CD14-positive monocyte (primary cell): ENCODE data around the gene IL7R. TPM values are rescaled to one million over a fixed set of nuclear protein-coding genes. Genes with fewer than 3 reads are reported as not detected.

Experiments
- DNase-seq, 3 donors: peaks; one replicate each; pipeline ENCODE4 v3.0.0-alpha.2; 2011 to 2022
- H2AFZ ChIP-seq: 2 replicates; pipeline ENCODE4 v1.6.0; 2012; ENCODE audit warnings: mild to moderate bottlenecking, low read depth, low read length, inconsistent platforms; ENCODE audit not compliant: insufficient read depth, poor library complexity, severe bottlenecking
- H3K27ac ChIP-seq, 2 donors: 1 replicate in 1 of 2; 2 replicates in 1 of 2; pipeline ENCODE4 v1.5.1; 2012 to 2013; ENCODE audit warnings: low read length in 2 of 2, control low read depth in 1 of 2, inconsistent platforms in 1 of 2, low read depth in 1 of 2, mild to moderate bottlenecking in 1 of 2
- H3K27me3 ChIP-seq, 2 donors: one replicate each; pipeline versions ENCODE4 v1.6.0 to v1.6.1; 2011 to 2013; ENCODE audit warnings: low read length in 2 of 2; ENCODE audit not compliant: control insufficient read depth in 2 of 2, insufficient read depth in 2 of 2
- H3K36me3 ChIP-seq, 2 donors: replicated peaks in 1 of 2; 1 replicate in 1 of 2; 2 replicates in 1 of 2; pipeline versions ENCODE4 v1.5.1 to v1.6.1; 2012 to 2013; ENCODE audit warnings: low read length in 2 of 2, control low read depth in 1 of 2, inconsistent platforms in 1 of 2, mild to moderate bottlenecking in 1 of 2; ENCODE audit not compliant: insufficient read depth in 2 of 2, control insufficient read depth in 1 of 2
- H3K4me1 ChIP-seq, 2 donors: 1 replicate in 1 of 2; 2 replicates in 1 of 2; pipeline versions ENCODE4 v1.5.1 to v1.6.1; 2012 to 2013; ENCODE audit warnings: low read length in 2 of 2, control low read depth in 1 of 2, inconsistent platforms in 1 of 2, mild to moderate bottlenecking in 1 of 2, moderate library complexity in 1 of 2; ENCODE audit not compliant: insufficient read depth in 2 of 2, control insufficient read depth in 1 of 2
- H3K4me2 ChIP-seq: replicated peaks from 2 replicates; pipeline ENCODE3; 2012; ENCODE audit warnings: low read length, moderate library complexity, mild to moderate bottlenecking; ENCODE audit not compliant: poor library complexity, severe bottlenecking; ENCODE audit errors: extremely low read depth
- H3K4me3 ChIP-seq, 3 experiments: fragments of 200-600 bp in 1 of 3; sonication (generic) in 1 of 3; replicated peaks in 1 of 3; 1 replicate in 2 of 3; 2 replicates in 1 of 3; pipeline ENCODE4 v1.5.1; 2011 to 2013; ENCODE audit warnings: low read length in 3 of 3, mild to moderate bottlenecking in 3 of 3, control low read depth in 2 of 3, low read depth in 2 of 3, inconsistent platforms in 1 of 3, moderate library complexity in 1 of 3
- H3K79me2 ChIP-seq: 2 replicates; pipeline ENCODE4 v1.6.0; 2012; ENCODE audit warnings: mild to moderate bottlenecking, control low read depth, inconsistent platforms, low read length, moderate library complexity; ENCODE audit not compliant: insufficient read depth
- H3K9ac ChIP-seq: 2 replicates; pipeline ENCODE4 v1.6.0; 2017; ENCODE audit warnings: low read length, mild to moderate bottlenecking; ENCODE audit not compliant: insufficient read depth, poor library complexity, severe bottlenecking
- H3K9me3 ChIP-seq, 2 donors: replicated peaks in 1 of 2; 1 replicate in 1 of 2; 2 replicates in 1 of 2; pipeline versions ENCODE4 v1.5.1 to v1.6.1; 2012 to 2013; ENCODE audit warnings: low read length in 2 of 2, control low read depth in 1 of 2; ENCODE audit not compliant: control insufficient read depth in 1 of 2, insufficient read depth in 1 of 2
- H4K20me1 ChIP-seq: 2 replicates; pipeline ENCODE4 v1.6.0; 2012; ENCODE audit warnings: mild to moderate bottlenecking, low read length, control low read depth, moderate library complexity; ENCODE audit not compliant: insufficient read depth
- H3K27ac Mint-ChIP-seq, 7 donors: one replicate each; pipeline ENCODE4 v1.8.0; 2020; ENCODE audit warnings: mild to moderate bottlenecking in 7 of 7, mixed read lengths in 7 of 7, moderate library complexity in 6 of 7, inconsistent platforms in 2 of 7
- H3K27me3 Mint-ChIP-seq, 3 donors: one replicate each; pipeline ENCODE4 v1.8.0; 2021 to 2022; ENCODE audit warnings: low read depth in 3 of 3, mild to moderate bottlenecking in 3 of 3, mixed read lengths in 3 of 3, moderate library complexity in 3 of 3, inconsistent platforms in 1 of 3
- H3K36me3 Mint-ChIP-seq, 2 donors: one replicate each; pipeline ENCODE4 v1.8.0; 2020; ENCODE audit warnings: mixed read lengths in 2 of 2, inconsistent platforms in 1 of 2, mild to moderate bottlenecking in 1 of 2
- H3K4me1 Mint-ChIP-seq: one replicate; pipeline ENCODE4 v1.8.0; 2020; ENCODE audit warnings: mild to moderate bottlenecking, mixed read lengths
- H3K4me3 Mint-ChIP-seq, 2 donors: one replicate each; pipeline ENCODE4 v1.8.0; 2020; ENCODE audit warnings: mild to moderate bottlenecking in 2 of 2, mixed read lengths in 2 of 2, moderate library complexity in 1 of 2
- H3K9me3 Mint-ChIP-seq, 7 donors: one replicate each; pipeline ENCODE4 v1.8.0; 2020 to 2022; ENCODE audit warnings: mixed read lengths in 7 of 7, mild to moderate bottlenecking in 6 of 7, moderate library complexity in 6 of 7, inconsistent platforms in 2 of 7
- WGBS: methylation state at CpG from one replicate; pipeline ENCODE4 v1.1.5; 2013; ENCODE audit warnings: missing lambda C conversion rate; ENCODE audit not compliant: insufficient coverage; 5-methylcytosine and 5-hydroxymethylcytosine counted together
- intact Hi-C, 2 donors: fragments of 100-400 bp; cut with micrococcal nuclease; formaldehyde crosslinking; loops; one replicate each; pipeline versions ENCODE4 v1.15.0 to v1.15.1; 2023
- polyA plus RNA-seq, 3 donors: library from polyadenylated mRNA; depleted of rRNA in 1 of 3; unstranded in 2 of 3; stranded (reverse) in 1 of 3; fragments of 300-500 nt in 2 of 3; fragments of >200 nt in 1 of 3; fragmentation: Illumina TruSeq in 2 of 3; gene quantifications; 1 replicate in 2 of 3; 2 replicates in 1 of 3; pipeline ENCODE4 v1.2.3, GENCODE V29; 2012 to 2021
- TF ChIP-seq, protein P1 (sequence below): fragments of 200-600 bp; IDR thresholded peaks from one replicate; pipeline ENCODE4 v1.8.0; 2022; ENCODE audit warnings: antibody characterized with exemption, mild to moderate bottlenecking

Gene IL7R
- polyA plus RNA-seq, 3 donors: 0.12 to 1.9 (median 1.1) TPM

DNA sequence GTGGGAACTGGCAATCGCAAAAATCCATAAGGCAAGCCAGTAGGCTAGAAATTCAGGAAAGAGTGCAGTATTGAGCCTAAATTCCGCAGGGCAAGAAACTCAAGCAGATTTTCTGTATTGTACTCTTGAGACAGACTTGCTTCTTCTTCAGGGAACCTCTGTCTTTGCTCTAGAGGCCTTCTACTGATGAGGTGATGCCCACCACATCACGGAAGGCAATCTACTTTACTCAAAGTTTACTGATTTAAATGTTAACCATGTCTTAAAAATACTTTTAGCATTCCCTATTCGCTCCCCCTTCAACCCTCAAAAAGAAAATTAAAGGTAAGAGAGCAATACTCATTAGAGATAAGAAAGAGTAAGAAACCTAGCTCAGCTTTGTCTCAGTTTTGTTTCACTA lies 11.3 kb downstream of the IL7R start:
- peaks cover 2 to 7% (median 3%) of the 10 kb centered on the region in 7 donors for H3K9me3 Mint-ChIP-seq
- no peak for DNase-seq
- H3K36me3 Mint-ChIP-seq: no peaks in the 10 kb centered on the region
- Histone ChIP-seq H3K9me3 (no peaks in the 10 kb centered on the region), H3K4me2 (no peak overlapping the region), H2AFZ (no peak overlapping the region), H3K4me1 (no peaks in the 10 kb centered on the region), H3K4me3 (no peak overlapping the region), H4K20me1 (no peaks in the 10 kb centered on the region), H3K27me3 (no peaks in the 10 kb centered on the region), H3K27ac (no peak overlapping the region), H3K36me3 (no peaks in the 10 kb centered on the region), H3K9ac (no peak overlapping the region), H3K79me2 (no peaks in the 10 kb centered on the region)
- no peak overlapping the region for H3K27ac Mint-ChIP-seq
- WGBS: 96% methylated on average over 2 of the region's 4 CpGs
- peaks cover 7% of the 10 kb centered on the region for H3K4me1 Mint-ChIP-seq
- no peaks in the 10 kb centered on the region for H3K27me3 Mint-ChIP-seq
- H3K4me3 Mint-ChIP-seq: no peak overlapping the region
- TF ChIP-seq, protein P1, sequence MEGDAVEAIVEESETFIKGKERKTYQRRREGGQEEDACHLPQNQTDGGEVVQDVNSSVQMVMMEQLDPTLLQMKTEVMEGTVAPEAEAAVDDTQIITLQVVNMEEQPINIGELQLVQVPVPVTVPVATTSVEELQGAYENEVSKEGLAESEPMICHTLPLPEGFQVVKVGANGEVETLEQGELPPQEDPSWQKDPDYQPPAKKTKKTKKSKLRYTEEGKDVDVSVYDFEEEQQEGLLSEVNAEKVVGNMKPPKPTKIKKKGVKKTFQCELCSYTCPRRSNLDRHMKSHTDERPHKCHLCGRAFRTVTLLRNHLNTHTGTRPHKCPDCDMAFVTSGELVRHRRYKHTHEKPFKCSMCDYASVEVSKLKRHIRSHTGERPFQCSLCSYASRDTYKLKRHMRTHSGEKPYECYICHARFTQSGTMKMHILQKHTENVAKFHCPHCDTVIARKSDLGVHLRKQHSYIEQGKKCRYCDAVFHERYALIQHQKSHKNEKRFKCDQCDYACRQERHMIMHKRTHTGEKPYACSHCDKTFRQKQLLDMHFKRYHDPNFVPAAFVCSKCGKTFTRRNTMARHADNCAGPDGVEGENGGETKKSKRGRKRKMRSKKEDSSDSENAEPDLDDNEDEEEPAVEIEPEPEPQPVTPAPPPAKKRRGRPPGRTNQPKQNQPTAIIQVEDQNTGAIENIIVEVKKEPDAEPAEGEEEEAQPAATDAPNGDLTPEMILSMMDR: no peak
- intact Hi-C loops: no loop called here

DNA sequence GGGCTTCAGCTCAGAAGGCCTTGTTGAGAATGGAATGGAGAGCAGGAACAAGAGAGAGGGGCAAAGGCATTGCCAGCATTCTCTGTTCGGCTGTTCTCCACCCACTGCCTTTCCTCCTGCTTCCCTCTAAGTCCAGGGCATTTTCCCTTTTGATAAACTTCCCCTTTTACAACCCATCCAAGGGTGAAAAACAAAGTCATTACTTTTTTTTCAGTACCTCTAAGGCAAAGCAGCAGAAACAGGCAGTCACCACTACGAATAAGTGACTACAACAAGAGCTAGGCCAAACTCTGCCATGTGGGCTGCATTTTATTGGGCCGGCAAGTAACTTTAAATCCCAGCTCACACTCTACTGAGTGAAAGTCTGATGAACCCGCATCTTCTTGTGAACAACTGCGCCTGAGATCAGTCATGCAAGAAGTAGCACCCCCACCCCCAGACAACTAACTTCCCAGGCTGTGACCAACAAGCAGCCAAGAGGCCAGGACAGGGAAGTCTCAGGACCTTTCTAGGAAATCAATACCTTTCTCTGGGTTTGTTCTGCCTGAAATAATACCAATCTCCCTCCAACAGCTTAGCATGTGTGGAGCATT lies 13.1 kb downstream of the IL7R start:
- H3K4me1 ChIP-seq: no peaks in the 10 kb centered on the region
- H4K20me1 ChIP-seq: no peaks in the 10 kb centered on the region
- no peaks in the 10 kb centered on the region for H3K27me3 ChIP-seq
- no peak overlapping the region for H3K9ac ChIP-seq
- no peak overlapping the region for H3K4me2 ChIP-seq
- intact Hi-C loops: no loop called here
- no peak for DNase-seq
- Mint-ChIP-seq H3K36me3 (no peaks in the 10 kb centered on the region), H3K27ac (no peak overlapping the region), H3K4me3 (no peak overlapping the region), H3K27me3 (no peaks in the 10 kb centered on the region), H3K4me1 (peaks cover 6% of the 10 kb centered on the region), H3K9me3 (peaks cover 2 to 7% (median 3%) of the 10 kb centered on the region in 7 donors)
- H3K4me3 ChIP-seq: no peak overlapping the region
- no peak overlapping the region for H2AFZ ChIP-seq
- no peaks in the 10 kb centered on the region for H3K9me3 ChIP-seq
- 70% methylated on average over 5 of the region's 5 CpGs for WGBS
- no peaks in the 10 kb centered on the region for H3K36me3 ChIP-seq
- TF ChIP-seq, protein P1: no peak
- H3K79me2 ChIP-seq: no peaks in the 10 kb centered on the region
- H3K27ac ChIP-seq: no peak overlapping the region
